GM21526 (cell line): Measurements from ENCODE around the gene GREB1.
A peak's percentile ranks its signal among the peaks of the same experiment; 100 is the strongest.

Experiments
- ATAC-seq: cut with Tn5 transposase; IDR thresholded peaks from one replicate; pipeline ENCODE4 v1.9.1; 2021; ENCODE audit warnings: moderate library complexity; ENCODE audit not compliant: unreplicated experiment, low FRiP score

Gene GREB1

GRCh38 chr2:11577101-11577883 is 43.4 kb downstream of the GREB1 start:
- ATAC-seq: no peak

- no peak for ATAC-seq
Measured at GRCh38 chr2:11578081-11578948, 44.5 kb downstream of the GREB1 start.

GRCh38 chr2:11578986-11579774 is 45.3 kb downstream of the GREB1 start:
- no peak for ATAC-seq

GRCh38 chr2:11579867-11580659 is 46.2 kb downstream of the GREB1 start:
- no peak for ATAC-seq

GRCh38 chr2:11580697-11581096 is 46.9 kb downstream of the GREB1 start:
- ATAC-seq: no peak

GRCh38 chr2:11581124-11581796 is 47.4 kb downstream of the GREB1 start:
- no peak for ATAC-seq

GRCh38 chr2:11581797-11582611 is 48.2 kb downstream of the GREB1 start:
- ATAC-seq: no peak

GRCh38 chr2:11582612-11582861 is 48.7 kb downstream of the GREB1 start:
- no peak for ATAC-seq

- peak; percentile 44 for ATAC-seq
Measured at GRCh38 chr2:11582862-11583752, 49.3 kb downstream of the GREB1 start.

GRCh38 chr2:11583840-11584524 is 50.1 kb downstream of the GREB1 start:
- peak; percentile 76 for ATAC-seq

- ATAC-seq: no peak
Measured at GRCh38 chr2:11584525-11585056, 50.7 kb downstream of the GREB1 start.

GRCh38 chr2:11585071-11585470 is 51.2 kb downstream of the GREB1 start:
- no peak for ATAC-seq

- ATAC-seq: no peak
Measured at GRCh38 chr2:11588228-11589110, 54.6 kb downstream of the GREB1 start.

GRCh38 chr2:11589316-11589940 is 55.6 kb downstream of the GREB1 start:
- no peak for ATAC-seq

- no peak for ATAC-seq
Measured at GRCh38 chr2:11590193-11590592, 56.3 kb downstream of the GREB1 start.

- ATAC-seq: no peak
Measured at GRCh38 chr2:11591091-11591490, 57.2 kb downstream of the GREB1 start.
